Dendritic cell treated with granulocyte-macrophage colony-stimulating factor and Interleukin-4, amounts not matched to agents 40 ng/mL and 50 ng/mL, for 4 days (primary cell): ENCODE data around the gene PLA2G15.
A peak's percentile ranks its signal among the peaks of the same experiment; 100 is the strongest.

ENCODE experiments used
- H3K27ac Mint-ChIP-seq: one replicate; pipeline ENCODE4 v1.8.0; 2022; ENCODE audit warnings: mild to moderate bottlenecking, mixed read lengths
- H3K27me3 Mint-ChIP-seq: one replicate; pipeline ENCODE4 v1.8.0; 2022; ENCODE audit warnings: mild to moderate bottlenecking, mixed read lengths
- H3K36me3 Mint-ChIP-seq: one replicate; pipeline ENCODE4 v1.8.0; 2022; ENCODE audit warnings: low read depth, mixed read lengths
- H3K4me1 Mint-ChIP-seq: one replicate; pipeline ENCODE4 v1.8.0; 2022; ENCODE audit warnings: low read depth, mixed read lengths
- H3K4me3 Mint-ChIP-seq: one replicate; pipeline ENCODE4 v1.8.0; 2022; ENCODE audit warnings: mild to moderate bottlenecking, moderate library complexity, mixed read lengths
- H3K9me3 Mint-ChIP-seq: one replicate; pipeline ENCODE4 v1.8.0; 2022; ENCODE audit warnings: mixed read lengths
- intact Hi-C: fragments of 100-400 bp; cut with micrococcal nuclease; formaldehyde crosslinking; loops from one replicate; pipeline ENCODE4 v1.15.0; 2022

Gene PLA2G15

GRCh38 chr16:68227183-68227793, 17.9 kb upstream of the PLA2G15 start:
- Mint-ChIP-seq H3K9me3 (no peaks in the 10 kb centered on the region), H3K4me1 (peaks cover 14% of the 10 kb centered on the region), H3K27ac (no peak overlapping the region), H3K4me3 (no peak overlapping the region), H3K36me3 (peaks cover 69% of the 10 kb centered on the region), H3K27me3 (no peaks in the 10 kb centered on the region)
- intact Hi-C loops: loop anchor here (10.0 kb wide), 1 partner anchor 162 kb away; no protein-coding TSS in a partner anchor

- Mint-ChIP-seq H3K27ac (no peak overlapping the region), H3K9me3 (no peaks in the 10 kb centered on the region), H3K4me1 (peaks cover 14% of the 10 kb centered on the region), H3K4me3 (no peak overlapping the region), H3K27me3 (no peaks in the 10 kb centered on the region), H3K36me3 (peaks cover 74% of the 10 kb centered on the region)
- intact Hi-C loops: loop anchor here (10.0 kb wide), 1 partner anchor 163 kb away; no protein-coding TSS in a partner anchor
Observed at GRCh38 chr16:68227850-68228553, 17.2 kb upstream of the PLA2G15 start.

GRCh38 chr16:68228652-68229051, 16.5 kb upstream of the PLA2G15 start:
- peaks cover 19% of the 10 kb centered on the region for H3K4me1 Mint-ChIP-seq
- intact Hi-C loops: loop anchor here (10.0 kb wide), 1 partner anchor 164 kb away; no protein-coding TSS in a partner anchor
- no peaks in the 10 kb centered on the region for H3K9me3 Mint-ChIP-seq
- H3K27ac Mint-ChIP-seq: no peak overlapping the region
- peaks cover 74% of the 10 kb centered on the region for H3K36me3 Mint-ChIP-seq
- H3K4me3 Mint-ChIP-seq: no peak overlapping the region
- no peaks in the 10 kb centered on the region for H3K27me3 Mint-ChIP-seq

- Mint-ChIP-seq H3K9me3 (no peaks in the 10 kb centered on the region), H3K4me3 (no peak overlapping the region)
- intact Hi-C loops: loop anchor here (10.0 kb wide), 1 partner anchor 165 kb away; no protein-coding TSS in a partner anchor
Observed at GRCh38 chr16:68229431-68230175, 15.6 kb upstream of the PLA2G15 start.

GRCh38 chr16:68230176-68230571, 15.0 kb upstream of the PLA2G15 start:
- intact Hi-C loops: no loop called here
- Mint-ChIP-seq H3K4me3 (no peak overlapping the region), H3K27ac (no peak overlapping the region), H3K9me3 (no peaks in the 10 kb centered on the region), H3K36me3 (peaks cover 70% of the 10 kb centered on the region), H3K27me3 (peaks cover 10% of the 10 kb centered on the region), H3K4me1 (peaks cover 29% of the 10 kb centered on the region)

More at GRCh38 chr16:68229431-68230175, 15.6 kb upstream of the PLA2G15 start:
- Mint-ChIP-seq H3K36me3 (peaks cover 74% of the 10 kb centered on the region), H3K27ac (no peak overlapping the region), H3K27me3 (peaks cover 4% of the 10 kb centered on the region), H3K4me1 (peaks cover 27% of the 10 kb centered on the region)

- H3K36me3 Mint-ChIP-seq: peaks cover 62% of the 10 kb centered on the region
- H3K9me3 Mint-ChIP-seq: no peaks in the 10 kb centered on the region
- intact Hi-C loops: no loop called here
- peaks cover 16% of the 10 kb centered on the region for H3K27me3 Mint-ChIP-seq
- H3K4me3 Mint-ChIP-seq: no peak overlapping the region
- H3K27ac Mint-ChIP-seq: no peak overlapping the region
- H3K4me1 Mint-ChIP-seq: peaks cover 29% of the 10 kb centered on the region
Observed at GRCh38 chr16:68230956-68231355, 14.2 kb upstream of the PLA2G15 start.

GRCh38 chr16:68231384-68232136, 13.6 kb upstream of the PLA2G15 start:
- Mint-ChIP-seq H3K27me3 (peaks cover 21% of the 10 kb centered on the region), H3K36me3 (peaks cover 56% of the 10 kb centered on the region), H3K9me3 (no peaks in the 10 kb centered on the region), H3K4me1 (peaks cover 35% of the 10 kb centered on the region), H3K4me3 (no peak overlapping the region), H3K27ac (no peak overlapping the region)
- intact Hi-C loops: no loop called here

GRCh38 chr16:68232335-68232734, 12.8 kb upstream of the PLA2G15 start:
- H3K4me3 Mint-ChIP-seq: no peak overlapping the region
- H3K9me3 Mint-ChIP-seq: no peaks in the 10 kb centered on the region
- peaks cover 29% of the 10 kb centered on the region for H3K27me3 Mint-ChIP-seq
- H3K4me1 Mint-ChIP-seq: peaks cover 38% of the 10 kb centered on the region
- H3K36me3 Mint-ChIP-seq: peaks cover 49% of the 10 kb centered on the region
- H3K27ac Mint-ChIP-seq: no peak overlapping the region
- intact Hi-C loops: no loop called here

- Mint-ChIP-seq H3K36me3 (peaks cover 42% of the 10 kb centered on the region), H3K27me3 (peaks cover 30% of the 10 kb centered on the region), H3K4me3 (no peak overlapping the region), H3K27ac (no peak overlapping the region), H3K9me3 (no peaks in the 10 kb centered on the region), H3K4me1 (peaks cover 35% of the 10 kb centered on the region)
- intact Hi-C loops: no loop called here
Observed at GRCh38 chr16:68233085-68233834, 11.9 kb upstream of the PLA2G15 start.

GRCh38 chr16:68233835-68234187, 11.4 kb upstream of the PLA2G15 start:
- Mint-ChIP-seq H3K4me3 (no peak overlapping the region), H3K27ac (no peak overlapping the region), H3K27me3 (peaks cover 30% of the 10 kb centered on the region), H3K4me1 (peaks cover 35% of the 10 kb centered on the region), H3K36me3 (peaks cover 40% of the 10 kb centered on the region), H3K9me3 (no peaks in the 10 kb centered on the region)
- intact Hi-C loops: no loop called here

GRCh38 chr16:68234188-68235107, 10.7 kb upstream of the PLA2G15 start:
- peaks cover 33% of the 10 kb centered on the region for H3K36me3 Mint-ChIP-seq
- intact Hi-C loops: no loop called here
- H3K27ac Mint-ChIP-seq: no peak overlapping the region
- no peak overlapping the region for H3K4me3 Mint-ChIP-seq
- no peaks in the 10 kb centered on the region for H3K9me3 Mint-ChIP-seq
- peaks cover 30% of the 10 kb centered on the region for H3K27me3 Mint-ChIP-seq
- H3K4me1 Mint-ChIP-seq: peaks cover 35% of the 10 kb centered on the region

- H3K4me3 Mint-ChIP-seq: peak overlapping the region; percentile 8
- H3K27me3 Mint-ChIP-seq: peaks cover 30% of the 10 kb centered on the region
- H3K27ac Mint-ChIP-seq: no peak overlapping the region
- peaks cover 40% of the 10 kb centered on the region for H3K4me1 Mint-ChIP-seq
- peaks cover 25% of the 10 kb centered on the region for H3K36me3 Mint-ChIP-seq
- intact Hi-C loops: no loop called here
- no peaks in the 10 kb centered on the region for H3K9me3 Mint-ChIP-seq
Observed at GRCh38 chr16:68235108-68235886, 9.9 kb upstream of the PLA2G15 start.
